Stimulated activated naive CD4-positive, alpha-beta T cell treated with Interleukin-2 at 50 U/mL for 16 hours (primary cell): Measurements from ENCODE around the gene PICALM.
A peak's percentile ranks its signal among the peaks of the same experiment; 100 is the strongest.

Source experiments
- DNase-seq: peaks from one replicate; lab custom pipeline; 2025; lab: John Stamatoyannopoulos, UW

Gene PICALM

DNA sequence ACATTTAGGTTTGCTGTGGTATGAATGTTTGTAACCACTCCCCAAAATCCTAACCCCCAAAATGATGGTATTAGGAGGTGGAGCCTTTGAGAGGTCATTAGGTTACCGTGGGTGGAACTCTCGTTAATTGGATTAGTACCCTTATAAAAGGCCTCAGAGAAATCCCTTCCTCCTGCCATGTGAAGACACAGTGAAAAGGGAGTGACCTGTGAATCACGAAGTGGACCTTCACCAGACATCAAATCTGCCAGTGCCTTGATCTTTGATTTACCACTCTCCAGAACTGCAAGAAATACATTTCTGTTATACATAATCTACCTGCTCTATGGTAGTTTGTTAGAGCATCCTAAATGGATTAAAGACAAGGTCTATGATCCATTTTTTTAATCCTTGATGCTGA, 12.6 kb upstream of the PICALM start:
- DNase-seq: no peak

DNA sequence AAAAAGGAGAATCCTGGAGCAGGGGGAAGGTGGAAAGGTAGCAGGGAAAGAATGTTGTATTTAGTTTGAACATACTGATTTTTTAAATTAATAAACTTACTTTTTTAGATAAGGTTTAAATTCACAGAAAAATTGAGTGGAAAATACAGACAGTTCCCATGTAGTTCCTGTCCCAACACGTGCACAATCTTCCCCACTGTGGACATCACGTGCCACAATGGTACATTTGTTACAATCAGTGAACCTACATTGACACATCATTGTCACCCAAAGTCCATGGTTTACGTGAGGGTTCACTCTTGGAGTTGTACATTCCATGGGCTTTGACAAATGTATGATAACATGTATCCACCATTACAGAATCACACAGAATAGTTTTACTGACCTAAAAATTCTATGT, 10.5 kb upstream of the PICALM start:
- DNase-seq: no peak

DNA sequence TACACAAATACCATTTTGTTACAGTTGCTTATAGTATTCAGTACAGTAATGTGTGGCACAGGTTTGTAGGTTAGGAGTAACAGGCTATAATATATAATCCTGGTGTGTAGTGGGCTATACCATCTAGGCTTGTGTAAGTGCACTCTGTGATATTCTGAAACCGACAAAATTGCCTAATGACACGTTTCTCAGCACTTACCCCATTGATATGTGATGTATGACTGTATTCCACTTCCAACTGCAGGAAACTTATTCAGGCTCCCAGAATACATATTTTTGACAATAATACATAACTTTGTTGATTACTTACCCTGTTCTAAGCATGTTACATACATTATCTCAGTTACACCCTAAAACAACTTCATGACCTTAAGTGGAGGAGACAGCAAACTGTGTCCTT, 5.1 kb upstream of the PICALM start:
- DNase-seq: no peak

DNA sequence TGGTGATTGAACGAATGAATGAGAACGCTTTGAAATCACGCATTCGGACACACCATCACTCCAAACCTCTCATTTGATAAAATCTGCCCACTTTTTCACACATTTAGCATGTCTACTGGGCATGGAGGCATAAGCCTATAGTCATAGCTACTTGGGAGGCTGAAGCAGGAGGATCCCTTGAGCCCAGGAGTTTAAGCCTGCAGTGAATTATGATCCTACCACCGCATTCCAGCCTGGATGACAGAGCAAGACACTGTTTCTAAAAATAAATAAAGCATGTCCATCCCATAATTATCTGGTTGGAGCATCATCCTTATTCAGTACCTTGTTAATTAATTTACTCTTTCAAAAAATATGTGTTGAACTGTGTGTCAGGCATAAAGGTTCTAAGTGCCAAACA, 3.3 kb upstream of the PICALM start:
- no peak for DNase-seq

DNA sequence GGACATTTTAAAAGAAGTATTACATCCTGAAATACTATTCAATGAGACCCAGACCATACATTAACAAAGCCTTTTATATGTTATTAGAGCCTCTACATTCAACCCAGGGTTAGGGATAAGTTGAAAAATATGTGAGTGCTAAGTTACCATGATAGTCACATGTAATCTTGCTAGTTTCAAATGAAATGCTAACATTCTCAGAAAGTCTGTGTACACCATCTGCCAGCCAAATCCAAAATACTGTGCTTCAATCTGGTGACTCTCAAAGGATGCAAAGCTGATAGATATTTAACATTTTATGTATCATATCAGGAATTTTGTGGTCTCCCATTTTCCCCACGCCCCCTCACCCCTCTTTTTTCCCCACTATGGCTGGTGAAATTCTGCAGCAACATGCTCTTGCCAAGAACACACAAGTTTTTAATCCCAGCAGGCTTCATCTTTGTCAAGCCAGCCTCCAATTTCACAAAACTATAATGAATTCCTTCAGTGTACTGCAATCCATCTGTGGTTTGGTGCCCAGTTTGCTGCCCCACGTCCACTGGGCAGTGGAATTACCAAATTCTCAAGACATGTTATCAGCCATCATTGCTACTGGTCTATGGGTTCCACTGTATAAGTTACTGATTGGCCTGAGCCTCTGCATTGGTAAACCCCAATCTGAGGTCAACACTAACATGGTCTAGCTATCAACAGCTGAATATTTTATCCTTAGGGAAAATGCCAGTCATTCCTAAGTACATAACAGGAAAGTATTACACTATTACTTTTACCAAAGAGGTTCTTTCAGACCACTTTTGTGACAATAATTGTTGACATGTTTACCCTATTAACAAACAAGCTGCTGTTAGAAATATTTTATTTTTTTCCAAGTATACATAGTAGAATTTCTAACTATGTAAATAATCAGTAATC, 1.5 kb upstream of the PICALM start:
- DNase-seq: no peak

DNA sequence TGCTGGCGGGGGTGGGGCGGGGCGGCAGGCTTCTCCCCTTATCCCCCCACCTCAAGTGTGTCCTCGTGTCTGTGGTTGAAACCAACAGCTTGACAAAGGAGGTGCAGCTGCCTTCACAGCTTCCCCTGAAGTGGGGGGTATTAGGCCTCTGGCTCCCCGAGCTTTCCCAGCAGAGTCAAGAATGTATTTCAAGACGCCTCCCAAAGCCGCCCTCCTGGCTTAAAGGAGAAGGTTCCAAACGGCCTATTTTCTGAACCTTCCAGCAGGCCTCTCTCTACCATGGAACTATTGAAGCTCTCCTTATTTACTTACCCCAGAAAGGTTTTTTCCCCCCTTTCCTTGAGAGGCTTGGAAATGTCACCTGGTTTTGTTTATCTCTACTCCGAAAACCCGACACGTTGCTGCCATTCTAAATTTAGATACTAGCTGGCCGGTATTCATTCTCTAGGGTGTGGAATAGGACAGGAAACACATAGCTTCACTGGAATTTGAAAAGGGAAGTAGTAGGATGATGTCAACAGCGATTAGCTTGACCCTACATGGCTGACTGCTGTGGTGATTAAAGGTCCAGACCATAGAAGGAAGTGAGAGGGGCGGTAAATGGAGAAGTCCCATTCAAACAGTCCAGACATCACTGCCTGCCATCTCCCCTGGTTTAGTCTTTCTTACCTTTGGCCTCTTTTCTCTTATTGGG, 671 bp upstream of the PICALM start:
- DNase-seq: no peak

DNA sequence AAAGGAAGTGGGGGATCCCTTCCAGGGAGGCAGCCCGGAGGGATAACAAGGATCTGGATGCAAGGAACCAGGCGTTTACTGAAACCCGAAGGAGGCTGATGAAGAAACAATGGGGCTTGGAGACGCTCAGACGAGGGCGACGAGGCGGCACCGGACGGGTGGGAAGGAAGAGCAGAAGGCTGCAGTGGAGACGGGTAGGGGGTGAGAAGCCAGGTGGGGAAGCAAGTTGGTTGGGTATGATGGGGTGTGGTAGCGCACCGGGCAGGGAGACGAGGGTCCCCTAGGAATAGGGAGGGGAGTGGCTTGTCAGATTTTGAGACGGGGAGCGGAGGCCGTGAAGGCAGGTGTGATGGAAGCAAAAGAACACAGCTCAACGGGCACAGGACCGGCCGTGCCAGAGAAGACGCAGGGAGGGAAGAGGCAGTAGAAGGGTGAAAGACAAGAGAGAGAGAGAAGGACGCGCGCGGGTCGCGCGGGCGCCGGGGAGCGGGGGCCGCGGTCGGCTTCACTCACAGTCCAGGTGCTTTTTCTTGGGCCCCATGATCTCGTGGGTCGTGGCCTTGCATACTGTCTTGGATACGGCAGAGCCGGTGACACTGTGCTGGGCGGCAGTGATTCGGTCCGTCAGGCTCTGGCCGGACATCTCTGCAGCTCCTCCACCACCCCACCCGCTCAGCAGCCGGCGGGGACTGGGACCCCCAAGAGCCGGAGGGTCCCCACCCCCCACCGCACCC, 579 bp downstream of the PICALM start:
- DNase-seq: peak; percentile 34

DNA sequence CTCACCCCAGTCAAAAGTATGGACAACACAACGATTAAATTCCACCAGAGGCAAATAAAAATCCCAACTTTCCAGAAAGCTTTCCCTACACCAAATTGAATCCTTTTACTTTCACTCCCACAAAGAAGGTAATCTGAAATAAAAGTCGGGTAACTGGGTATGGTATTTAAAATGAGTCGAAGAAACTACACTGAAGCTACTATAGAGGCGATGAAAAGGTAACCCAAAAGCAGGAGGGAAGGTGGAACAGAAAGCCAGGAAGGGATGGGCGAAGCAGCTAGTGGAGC, 1.1 kb downstream of the PICALM start:
- no peak for DNase-seq

DNA sequence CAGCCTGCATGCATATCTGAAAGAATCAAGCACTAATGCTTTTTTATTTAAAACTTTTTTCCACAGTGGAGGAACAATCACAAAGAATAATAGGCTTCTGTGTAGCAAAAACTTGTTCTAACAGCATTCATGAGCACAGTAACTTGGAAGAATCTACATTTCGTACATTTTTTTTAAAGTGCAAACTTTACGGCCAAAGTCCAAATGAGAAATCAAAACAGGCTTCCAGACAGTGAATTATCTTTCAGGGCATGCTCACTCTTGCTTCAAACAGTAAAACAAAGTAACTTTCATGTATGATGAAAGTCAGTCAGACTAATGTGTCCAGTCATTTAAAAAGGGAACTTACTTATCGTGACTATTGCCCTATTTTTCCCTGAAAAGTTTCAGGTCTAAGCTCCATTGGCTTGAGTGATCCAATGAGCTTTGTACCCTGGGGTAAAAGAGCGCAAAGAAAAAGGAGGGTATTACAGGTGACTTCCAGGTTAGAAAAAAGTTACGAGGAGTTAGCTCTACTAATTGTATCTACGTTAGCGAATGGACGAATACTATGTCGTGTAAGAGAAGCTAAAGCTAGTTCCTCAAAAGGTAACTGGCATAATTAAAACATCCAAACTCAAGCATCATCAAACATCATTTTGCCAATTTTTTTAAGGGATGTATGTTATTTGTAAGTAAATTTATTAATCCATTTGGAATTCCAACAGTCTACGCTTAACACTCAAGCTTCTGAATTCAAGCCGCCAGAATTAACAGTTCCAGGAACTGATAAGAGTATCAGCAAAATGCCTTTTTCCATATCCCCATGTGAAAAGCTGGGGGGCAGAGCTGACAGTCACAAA, 1.7 kb downstream of the PICALM start:
- no peak for DNase-seq

DNA sequence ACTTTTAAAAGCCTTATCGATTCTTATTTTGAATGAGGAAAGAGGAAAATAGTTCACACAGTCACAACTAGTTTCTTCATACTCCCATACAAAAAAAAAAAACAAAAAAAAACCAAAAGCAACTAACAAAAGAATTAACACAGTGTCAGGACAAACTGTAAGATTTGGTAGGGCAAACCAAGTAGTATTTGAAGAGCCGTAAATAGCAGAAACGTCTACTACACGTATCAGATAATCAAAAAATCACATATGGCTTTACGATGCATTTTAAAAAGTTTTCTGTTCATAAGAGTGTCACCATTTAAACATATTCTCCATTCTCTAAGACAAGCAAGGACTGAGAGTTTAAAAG, 2.3 kb downstream of the PICALM start:
- DNase-seq: no peak

DNA sequence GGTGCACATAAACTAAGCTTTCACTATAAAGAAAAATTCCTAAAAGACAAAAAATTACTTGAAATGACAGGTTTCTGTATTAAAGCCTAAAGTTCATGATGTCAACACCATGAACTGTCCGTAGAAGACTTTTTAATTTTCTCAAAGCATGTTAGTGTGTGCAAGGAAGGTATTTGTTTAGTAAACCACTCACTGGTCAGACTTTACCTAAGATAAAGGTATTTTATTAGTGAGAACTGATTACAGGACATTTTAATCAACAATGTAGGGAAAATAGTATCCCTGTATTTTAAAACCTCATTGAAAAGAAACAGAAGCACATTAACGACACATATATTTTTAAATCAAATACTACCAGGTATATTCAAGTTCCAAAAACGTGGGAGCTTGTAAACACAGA, 2.9 kb downstream of the PICALM start:
- no peak for DNase-seq

DNA sequence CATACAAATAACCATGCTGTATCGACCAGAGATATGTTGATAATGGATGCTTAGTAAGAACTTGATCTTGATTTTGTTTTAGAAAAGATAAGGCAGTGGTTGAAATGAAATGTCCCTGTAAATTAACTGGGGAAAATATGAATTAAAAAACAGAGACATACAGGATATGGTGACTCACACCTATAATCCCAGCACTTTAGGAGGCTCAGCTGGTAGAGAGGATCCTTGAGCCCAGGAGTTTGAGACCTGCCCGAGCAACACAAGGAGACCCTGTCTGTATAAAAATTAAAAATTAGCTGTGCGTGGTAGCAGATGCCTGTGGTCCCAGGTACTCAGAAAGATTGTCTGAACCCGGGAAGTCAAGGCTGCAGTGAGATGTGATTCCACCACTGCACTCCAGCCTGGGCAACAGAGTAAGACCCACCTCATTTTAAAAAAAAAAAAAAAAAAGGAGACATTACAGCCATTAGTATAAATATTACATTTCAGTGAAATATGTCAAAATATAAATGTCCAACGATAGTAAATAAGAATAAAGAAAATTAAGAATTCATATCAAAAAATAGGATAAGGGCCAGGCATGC, 4.6 kb downstream of the PICALM start:
- DNase-seq: no peak

DNA sequence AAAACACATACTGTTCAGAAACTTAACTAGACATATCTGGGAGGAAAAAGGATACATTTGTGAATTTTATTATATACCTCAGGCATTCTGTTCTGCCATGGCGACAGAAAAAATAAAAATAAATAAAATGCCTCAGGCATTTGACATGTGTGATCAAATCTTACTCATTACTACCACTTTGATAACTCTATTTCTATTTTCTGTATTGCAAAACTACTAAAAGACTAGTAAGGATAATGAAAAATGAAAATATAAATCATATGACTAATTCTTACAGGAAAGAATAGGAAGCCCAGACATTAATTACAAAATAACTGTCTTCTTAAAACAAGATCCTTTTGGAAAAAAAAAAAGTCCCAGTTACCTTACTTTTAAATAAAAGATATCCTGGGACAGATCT, 5.3 kb downstream of the PICALM start:
- no peak for DNase-seq

DNA sequence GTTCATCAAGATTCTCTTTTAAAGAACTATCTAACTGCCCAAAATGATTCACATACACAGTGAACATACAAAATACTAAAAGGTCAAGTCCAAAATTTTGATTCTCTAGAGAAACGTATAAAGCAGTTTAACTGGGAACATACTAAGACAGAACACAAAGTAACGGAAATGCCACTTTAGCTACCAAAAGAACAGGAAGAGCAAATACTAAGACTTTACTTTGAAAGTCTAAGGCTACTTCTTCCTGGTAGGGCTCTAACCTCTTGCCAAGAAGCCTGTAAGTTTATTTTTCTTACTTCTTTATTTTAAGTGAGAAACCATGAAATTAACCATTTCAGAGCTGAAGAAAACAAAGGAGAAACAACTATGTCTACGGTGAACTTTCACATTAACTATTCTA, 6.2 kb downstream of the PICALM start:
- no peak for DNase-seq

DNA sequence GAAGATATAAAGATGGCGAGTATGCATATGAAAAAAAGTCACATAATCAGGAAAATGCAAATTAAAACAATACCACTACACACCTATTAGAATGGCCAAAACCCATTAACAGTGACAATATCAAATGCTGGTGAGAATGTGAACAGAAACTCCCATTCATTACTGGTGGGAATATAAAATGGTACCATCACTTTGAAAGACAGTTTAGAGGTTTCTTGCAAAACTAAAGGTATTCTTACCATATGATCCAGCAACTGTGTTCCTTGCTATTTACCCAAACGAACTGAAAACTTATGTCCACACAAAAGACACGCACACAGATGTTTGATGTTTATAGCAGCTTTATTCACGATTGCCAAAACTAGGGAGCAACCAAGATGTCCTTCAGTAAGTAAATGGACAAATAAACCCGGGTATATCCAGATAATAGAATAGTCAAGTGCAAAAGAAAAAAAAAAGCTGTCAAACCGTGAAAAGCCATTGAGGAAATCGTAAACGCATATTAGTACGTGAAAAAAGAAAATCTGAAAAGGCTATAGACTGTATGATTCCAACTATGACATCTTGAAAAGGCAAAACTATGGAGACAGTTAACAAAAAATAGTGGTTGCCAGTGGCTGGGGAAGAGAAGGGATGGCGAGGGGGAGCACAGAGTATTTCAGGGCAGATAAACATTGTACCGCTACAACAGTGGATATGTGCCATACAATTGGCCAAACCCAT, 7.2 kb downstream of the PICALM start:
- DNase-seq: no peak

DNA sequence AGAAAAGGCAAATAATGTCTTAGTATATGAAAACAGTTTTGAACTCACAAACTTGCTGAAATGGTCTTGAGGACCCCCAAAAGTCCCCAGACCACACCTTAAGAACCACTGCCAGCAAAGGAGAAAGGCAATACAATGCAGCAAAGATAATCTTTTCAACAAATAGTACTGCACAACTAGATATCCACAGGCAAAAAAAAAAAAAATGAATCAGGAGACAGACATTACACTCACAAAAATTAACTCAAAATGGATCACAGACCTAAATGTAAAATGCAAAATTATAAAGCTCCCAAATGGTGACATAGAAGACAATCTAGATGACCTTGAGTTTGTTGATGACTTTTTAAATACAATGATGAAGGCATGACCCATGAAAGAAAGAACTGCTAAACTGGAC, 8.3 kb downstream of the PICALM start:
- DNase-seq: no peak

DNA sequence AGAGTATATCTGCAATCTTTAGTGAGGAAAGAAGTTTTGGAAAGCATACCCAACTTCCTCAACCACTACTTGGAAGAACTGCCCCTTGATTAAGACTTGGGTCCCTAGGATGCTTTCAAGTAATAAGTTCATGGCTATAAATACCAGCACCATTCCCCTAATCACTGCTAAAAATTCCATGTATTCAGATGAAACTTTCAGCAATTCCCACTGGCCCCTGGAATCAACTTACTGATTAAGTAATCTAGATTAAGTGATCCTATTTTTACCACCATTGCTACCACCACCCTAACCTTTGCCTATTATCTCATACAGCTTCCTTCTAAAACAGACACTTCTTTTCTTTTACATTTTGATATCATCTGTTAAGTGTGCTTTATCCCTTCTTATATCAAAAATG, 10.5 kb downstream of the PICALM start:
- DNase-seq: no peak

DNA sequence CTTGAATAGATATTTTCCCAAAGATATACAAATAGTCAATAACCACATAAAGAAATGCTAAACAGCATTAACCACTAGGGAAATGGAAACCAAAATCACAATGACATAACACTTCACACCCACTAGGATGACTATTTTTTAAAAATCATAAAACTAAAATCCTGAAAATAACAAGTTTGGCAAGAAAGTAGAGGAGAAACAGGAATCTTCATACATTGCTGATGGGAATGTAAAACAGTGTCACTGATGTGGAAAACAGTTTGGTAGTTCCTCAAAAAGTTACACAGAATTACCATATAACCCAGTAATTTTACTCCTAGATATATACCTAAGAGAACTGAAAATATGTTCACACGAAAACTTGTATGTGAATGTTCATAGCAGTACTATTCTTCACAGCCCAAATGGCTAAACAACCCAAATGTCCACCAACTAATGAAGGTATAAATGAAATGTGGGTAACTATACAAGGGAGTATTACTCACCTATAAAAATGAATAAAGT, 12.5 kb downstream of the PICALM start:
- DNase-seq: no peak

DNA sequence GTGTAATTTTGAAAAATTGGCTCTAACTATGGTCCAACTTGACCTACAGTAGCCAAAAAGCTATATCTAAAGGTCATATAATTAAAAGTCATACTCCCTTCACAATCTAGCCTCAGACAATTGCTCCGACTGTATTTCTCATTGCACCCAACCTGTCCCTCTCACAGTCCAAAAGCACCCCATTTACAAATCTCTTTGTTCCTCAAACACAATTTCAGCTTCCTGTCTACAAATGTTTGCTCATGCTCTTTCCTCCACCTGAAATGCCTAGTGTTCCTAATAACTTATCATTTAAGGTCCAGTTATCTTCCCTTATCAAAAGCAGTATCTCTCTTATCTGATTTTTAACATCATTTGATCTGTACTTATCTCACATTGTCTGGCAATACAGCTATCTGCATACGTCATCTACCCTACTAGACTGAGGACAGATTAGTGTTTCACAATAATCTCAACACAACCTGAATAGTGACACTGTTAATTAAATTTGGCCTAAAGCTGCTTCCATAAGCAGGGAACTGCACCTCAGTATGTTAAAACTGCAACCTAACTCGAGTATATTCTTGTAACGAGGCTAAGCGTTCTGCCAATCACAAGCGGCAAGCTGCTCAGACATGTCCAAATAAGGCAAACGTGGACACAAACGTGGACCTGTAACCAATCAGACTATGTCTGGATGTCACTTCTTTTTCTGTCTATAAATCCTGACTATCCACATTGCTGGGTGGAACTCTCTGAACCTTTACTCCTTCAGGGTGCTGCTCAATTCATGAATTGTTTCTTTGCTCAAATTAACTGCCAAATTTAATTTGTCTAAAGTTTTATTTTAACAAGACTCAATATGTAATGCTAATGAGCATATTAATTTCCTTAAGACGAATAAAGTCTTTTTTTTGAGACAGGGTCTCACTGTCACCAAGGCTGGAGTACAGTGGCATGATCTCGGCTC, 15.9 kb downstream of the PICALM start:
- no peak for DNase-seq

DNA sequence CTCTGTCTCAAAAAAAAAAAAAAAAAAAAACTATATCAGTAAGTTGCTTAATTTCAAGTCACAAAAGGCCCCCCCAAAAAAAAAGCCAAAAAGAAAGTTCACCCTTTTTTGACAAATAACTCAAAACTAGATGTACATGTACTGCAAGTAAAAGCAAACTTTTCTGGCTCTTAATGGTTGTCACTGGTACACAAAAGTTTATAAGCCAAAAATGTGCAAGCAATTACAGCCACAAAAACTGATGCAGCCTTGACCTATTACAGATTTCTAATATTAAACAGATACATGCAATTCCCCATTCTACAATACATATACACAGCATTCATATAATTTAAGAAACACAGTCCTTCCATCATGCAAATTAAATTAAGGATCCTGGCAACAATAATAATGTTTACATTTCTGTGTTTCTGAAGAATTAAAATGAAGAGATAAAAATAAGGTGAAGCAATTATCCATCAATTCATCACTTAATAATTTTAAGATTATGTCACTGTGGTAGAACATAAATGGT, 18.6 kb downstream of the PICALM start:
- no peak for DNase-seq
